GM18907 (cell line): ENCODE measurements around the gene TVP23C.
"Not testable (repeated sequence)": the region's sequence is repeated elsewhere in the genome, so short reads cannot be mapped to it uniquely, and the experiment has no call there.

Source experiments
- ATAC-seq: cut with Tn5 transposase; IDR thresholded peaks from one replicate; pipeline ENCODE4 v1.9.1; 2021; ENCODE audit warnings: mild to moderate bottlenecking, moderate library complexity; ENCODE audit not compliant: unreplicated experiment

TVP23C gene

GRCh38 chr17:15563375-15563857, at the start of gene TVP23C:
Gene TVP23C, minus strand, starts transcription at chr17:15563483. Its CDS starts 35 bp downstream, at chr17:15563448.
- peak; percentile 84 for ATAC-seq

GRCh38 chr17:15592960-15593359, 29.7 kb upstream of the TVP23C start:
- not testable (repeated sequence) for ATAC-seq

- not testable (repeated sequence) for ATAC-seq
These were observed 28.7 kb upstream of the TVP23C start for GRCh38 chr17:15591986-15592385.

- not testable (repeated sequence) for ATAC-seq
These were observed 27.6 kb upstream of the TVP23C start for GRCh38 chr17:15590844-15591243.

DNA sequence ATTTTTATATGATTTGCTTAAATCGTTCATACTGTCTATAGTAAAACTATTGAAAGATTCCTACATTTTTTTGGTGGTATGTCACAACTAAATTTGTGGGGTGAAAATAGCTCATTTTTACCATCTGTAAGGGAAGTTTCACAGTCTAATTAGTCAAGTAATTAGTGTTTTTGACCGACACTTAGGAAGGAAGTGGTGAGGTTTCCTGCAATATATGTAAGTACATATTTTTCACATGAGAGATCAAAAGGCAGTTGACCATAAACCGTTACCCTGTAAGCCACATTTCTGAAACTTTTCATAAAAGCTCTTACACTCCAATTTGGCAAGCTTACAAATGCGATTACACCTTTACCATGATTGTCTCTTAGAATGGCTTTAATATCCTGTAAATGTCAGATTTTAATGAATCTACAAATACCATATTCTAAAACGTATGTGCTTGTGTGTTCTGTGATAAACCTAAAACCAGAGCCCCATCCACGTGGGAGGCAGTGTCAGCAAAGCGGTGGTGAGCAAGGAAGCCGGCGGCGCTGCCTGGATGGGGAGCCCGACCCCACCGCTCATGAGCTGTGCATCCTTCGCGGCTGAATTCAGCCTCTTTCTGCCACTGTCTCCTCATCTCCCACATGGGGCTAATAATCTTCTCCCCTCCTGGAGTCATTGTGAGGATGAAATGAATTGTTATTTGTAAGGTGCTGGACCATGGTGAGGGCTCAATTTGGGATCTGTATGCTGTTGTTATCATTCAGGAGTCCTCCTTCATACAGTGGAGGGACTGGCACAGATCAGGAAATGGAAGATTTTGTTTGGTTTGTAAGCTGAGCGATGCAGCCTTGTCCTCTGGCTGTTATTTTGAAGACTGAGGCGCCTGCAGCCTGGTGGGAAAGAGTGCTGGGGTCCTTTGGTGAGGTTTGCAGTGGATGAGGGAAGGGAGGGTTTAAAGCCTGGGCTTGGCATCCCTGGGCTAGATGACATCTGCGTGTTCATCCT, 26.6 kb upstream of the TVP23C start:
- ATAC-seq, result peak; percentile 86

- not testable (repeated sequence) for ATAC-seq
These were observed 24.7 kb upstream of the TVP23C start for GRCh38 chr17:15588017-15588416.

GRCh38 chr17:15583313-15583712, 20.0 kb upstream of the TVP23C start:
- ATAC-seq, result not testable (repeated sequence)

DNA sequence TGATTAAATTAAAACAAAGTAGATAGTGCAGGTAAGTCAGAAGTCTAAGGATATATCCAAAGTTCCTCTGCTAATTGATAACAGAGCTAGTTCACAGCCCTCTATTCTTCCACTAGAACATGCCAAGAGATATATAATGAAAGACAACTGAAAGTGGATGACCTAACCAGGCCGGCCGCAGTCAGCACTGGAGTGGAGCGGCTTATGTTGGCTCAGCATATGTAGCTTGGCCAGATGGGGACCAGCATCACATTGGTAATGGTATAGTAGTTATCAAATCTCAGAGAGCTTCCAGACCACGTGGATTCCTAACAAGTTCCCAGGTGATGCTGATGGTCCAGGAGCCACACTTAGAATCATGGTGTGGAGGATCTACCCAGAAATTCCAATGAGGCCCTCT, 18.2 kb upstream of the TVP23C start:
- ATAC-seq, result not testable (repeated sequence)

- not testable (repeated sequence) for ATAC-seq
These were observed 13.6 kb upstream of the TVP23C start for GRCh38 chr17:15576848-15577247.

- ATAC-seq, result not testable (repeated sequence)
These were observed 11.4 kb upstream of the TVP23C start for GRCh38 chr17:15574660-15575059.

DNA sequence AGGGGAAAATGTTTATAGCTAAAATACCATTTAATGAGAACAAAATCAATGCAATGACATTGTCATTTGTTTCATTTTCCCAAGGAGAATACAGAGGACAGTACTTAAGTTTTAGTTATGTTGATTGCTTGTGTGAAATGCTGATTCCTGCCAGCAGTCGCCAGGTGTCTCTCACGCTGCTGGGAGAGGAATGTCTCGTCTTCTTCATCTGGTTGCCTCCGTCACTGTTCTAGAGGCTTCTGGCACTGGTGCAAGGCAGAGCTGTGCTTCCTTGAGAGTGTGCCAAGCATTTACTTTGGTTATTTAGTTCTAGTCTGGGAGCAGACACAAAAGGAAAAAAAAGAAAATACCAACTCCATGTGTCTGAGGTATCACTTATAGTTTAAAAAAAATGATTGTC, 10.6 kb upstream of the TVP23C start:
- ATAC-seq, result not testable (repeated sequence)

GRCh38 chr17:15562613-15563374, 489 bp downstream of the TVP23C start:
- ATAC-seq, result not testable (repeated sequence)

GRCh38 chr17:15561439-15561838, 1.8 kb downstream of the TVP23C start:
- ATAC-seq, result not testable (repeated sequence)

GRCh38 chr17:15558403-15559105, 4.7 kb downstream of the TVP23C start:
- not testable (repeated sequence) for ATAC-seq

DNA sequence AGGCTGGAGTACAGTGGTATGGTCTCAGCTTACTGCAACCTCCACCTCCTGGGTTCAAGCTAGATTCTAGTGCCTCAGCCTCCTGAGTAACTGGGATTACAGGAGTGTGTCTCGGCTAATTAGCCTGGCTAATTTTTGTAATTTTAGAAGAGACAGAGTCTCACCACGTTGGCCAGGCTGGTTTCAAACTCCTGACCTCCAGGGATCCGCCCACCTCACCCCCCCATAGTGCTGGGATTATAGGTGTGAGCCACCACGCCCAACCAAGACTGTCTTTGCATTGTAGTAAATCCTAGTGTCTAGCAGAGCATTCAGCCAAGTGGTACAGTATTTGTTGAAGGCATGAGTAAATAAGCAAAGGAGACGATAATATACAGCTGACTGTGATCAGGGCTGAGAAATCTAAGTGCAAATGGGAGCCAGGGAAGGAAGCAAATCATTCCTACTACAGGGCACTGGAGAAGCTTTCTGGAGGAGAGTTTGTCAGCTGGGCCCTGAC, 5.9 kb downstream of the TVP23C start:
- ATAC-seq, result not testable (repeated sequence)

DNA sequence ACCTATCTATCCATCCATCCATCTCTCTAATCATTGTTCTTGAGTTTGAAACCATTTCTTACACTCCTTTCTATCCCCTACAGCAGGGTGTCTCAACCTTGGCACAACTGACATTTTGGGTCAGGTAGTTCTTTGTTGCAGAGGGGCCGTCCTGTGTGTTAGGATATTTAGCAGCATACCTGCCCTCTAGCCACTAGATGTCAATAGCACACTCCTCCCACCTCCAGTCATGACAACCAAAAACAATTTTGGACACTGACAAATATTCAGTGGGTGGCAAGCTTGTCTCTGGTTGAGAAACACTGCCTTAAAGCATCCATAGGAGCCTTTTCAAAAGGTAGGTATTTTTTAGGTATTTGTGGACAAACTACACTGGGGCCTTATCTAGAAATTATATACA, 10.4 kb downstream of the TVP23C start:
- not testable (repeated sequence) for ATAC-seq

GRCh38 chr17:15549552-15549951, 13.7 kb downstream of the TVP23C start:
- ATAC-seq, result not testable (repeated sequence)

DNA sequence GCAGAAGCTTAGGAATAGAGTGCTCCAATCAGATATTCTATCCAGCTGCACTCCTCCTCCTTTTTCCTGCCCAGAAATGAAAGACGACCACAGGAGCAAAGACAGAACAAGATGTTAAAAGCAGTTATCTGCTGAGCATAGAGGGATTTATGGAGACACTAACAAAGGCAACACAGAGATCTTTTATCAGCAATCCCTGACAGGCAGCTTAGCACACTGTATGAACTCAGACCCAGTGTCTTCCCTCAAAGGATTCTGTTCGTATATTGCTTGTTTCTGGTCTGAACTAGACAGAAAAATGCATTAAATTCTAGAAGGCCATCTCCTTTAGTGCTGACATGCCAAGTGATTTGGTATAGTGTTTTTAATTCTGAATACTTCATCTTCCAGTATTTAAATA, 16.7 kb downstream of the TVP23C start:
- not testable (repeated sequence) for ATAC-seq

DNA sequence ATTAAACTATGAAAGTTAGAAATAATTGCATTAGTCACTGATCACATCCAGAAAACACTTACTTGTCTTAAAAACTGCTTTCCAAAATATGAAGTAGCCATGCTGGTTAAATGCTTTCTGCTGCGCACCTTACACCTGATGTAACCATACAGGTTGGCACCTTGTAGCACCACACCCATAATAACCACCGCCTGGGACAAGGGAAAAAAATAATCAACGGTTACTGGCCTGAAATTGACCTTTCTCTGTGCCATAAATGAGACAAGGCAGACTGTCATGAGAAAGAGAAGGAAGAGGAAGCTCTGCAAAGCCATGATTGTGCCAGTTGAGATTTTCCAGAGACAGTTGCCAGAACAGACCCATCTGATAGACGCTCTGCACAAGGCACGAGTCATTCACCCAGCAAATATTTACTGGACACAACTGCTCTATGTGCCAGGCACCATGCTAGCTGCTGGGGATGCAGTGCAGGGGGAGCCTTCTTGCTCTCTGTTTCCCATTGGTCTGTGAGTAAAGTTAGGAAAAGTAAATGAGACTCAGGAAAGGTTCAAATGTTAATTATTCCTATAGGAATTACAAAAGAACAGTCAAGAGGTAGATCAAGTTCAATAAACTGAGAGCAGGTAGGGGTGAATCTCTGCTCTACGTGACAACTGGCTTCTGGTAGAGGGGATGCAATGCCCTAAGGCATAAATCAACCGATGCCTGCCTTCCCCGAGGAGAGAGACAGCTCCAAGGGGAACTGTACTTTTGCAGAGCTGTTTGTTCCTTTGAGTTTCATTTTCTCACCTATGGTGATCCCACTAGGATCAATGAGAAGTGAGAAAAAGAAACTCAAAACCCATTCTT, 22.7 kb downstream of the TVP23C start:
- ATAC-seq, result not testable (repeated sequence)
